Mammary epithelial cell (primary cell): Measurements from ENCODE around the gene PIK3C2G.

Source experiments
- EZH2 ChIP-seq: IDR thresholded peaks from 2 replicates; pipeline ENCODE4 v1.6.1; 2012; ENCODE audit warnings: low read length, inconsistent platforms, borderline replicate concordance
- TF ChIP-seq, protein P1 (sequence below), 2 donors: IDR thresholded peaks in 1 of 2; conservative IDR thresholded peaks in 1 of 2; 2 replicates each; pipeline ENCODE4 v1.5.1; 2011 to 2012; ENCODE audit warnings: inconsistent platforms in 2 of 2, low read length in 2 of 2, mild to moderate bottlenecking in 2 of 2, control low read depth in 1 of 2, low read depth in 1 of 2; ENCODE audit not compliant: insufficient read depth in 1 of 2; ENCODE audit errors: extremely low read depth in 1 of 2

DNA sequence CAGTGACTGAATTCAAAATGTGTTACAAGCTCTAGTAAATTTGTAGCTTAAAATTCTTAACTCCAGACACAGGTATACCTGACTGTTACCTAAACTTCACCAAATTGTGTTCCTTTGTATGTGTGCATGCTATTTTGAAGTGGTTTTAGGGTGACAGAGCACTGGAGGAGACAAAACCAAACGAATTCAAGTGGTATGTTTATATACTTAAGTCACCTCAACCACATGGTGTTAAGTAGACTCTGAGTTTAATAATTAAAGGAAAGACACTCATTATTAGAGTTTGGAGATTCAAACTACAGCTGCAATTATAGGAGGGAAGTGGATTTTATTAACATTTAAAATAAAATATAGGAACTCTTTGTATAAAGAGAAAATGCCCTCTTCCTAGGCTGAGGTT lies 392.1 kb downstream of the PIK3C2G start:
- no peak for TF ChIP-seq EZH2
- TF ChIP-seq, protein P1, sequence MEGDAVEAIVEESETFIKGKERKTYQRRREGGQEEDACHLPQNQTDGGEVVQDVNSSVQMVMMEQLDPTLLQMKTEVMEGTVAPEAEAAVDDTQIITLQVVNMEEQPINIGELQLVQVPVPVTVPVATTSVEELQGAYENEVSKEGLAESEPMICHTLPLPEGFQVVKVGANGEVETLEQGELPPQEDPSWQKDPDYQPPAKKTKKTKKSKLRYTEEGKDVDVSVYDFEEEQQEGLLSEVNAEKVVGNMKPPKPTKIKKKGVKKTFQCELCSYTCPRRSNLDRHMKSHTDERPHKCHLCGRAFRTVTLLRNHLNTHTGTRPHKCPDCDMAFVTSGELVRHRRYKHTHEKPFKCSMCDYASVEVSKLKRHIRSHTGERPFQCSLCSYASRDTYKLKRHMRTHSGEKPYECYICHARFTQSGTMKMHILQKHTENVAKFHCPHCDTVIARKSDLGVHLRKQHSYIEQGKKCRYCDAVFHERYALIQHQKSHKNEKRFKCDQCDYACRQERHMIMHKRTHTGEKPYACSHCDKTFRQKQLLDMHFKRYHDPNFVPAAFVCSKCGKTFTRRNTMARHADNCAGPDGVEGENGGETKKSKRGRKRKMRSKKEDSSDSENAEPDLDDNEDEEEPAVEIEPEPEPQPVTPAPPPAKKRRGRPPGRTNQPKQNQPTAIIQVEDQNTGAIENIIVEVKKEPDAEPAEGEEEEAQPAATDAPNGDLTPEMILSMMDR (conservative IDR thresholded peaks at IDR 0.05 in 1 of 2, IDR thresholded peaks at IDR 0.05 in 1 of 2; ENCODE audit: extremely low read depth in 1 of 2, insufficient read depth in 1 of 2, low read depth in 1 of 2, low read length in 2 of 2) = no peak
